ENCODE data around the gene GPRC5B. TPM values are rescaled to one million over a fixed set of nuclear protein-coding genes. Genes with fewer than 3 reads are reported as not detected.

Gene GPRC5B
- total and polyA plus RNA-seq, 8 donors: 10.3 to 46.9 (median 39.3) TPM

DNA sequence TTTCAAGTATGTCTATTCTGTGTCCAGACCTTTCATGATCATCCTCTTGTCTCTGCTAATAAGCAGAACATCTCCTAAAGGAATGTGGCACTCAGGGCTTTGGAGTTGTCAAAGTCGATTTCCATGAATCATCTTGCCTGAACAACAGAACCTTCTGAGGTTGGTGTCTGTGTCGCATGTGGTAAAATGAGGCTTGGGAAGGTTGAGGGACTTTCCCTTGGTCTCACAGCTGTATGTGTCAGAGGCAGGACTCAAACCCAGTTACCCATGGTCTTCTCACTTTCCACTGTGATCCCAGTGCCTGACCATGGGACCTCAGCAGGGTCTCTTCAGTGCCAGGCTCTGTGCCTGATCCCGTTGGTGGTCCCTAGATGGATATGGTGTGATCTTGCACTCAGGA lies 4.2 kb upstream of the GPRC5B start:
- Histone ChIP-seq H3K27me3 (peaks cover under 1 to 23% of the 10 kb centered on the region in 2 donors), H3K9me3 (no peaks in the 10 kb centered on the region)
- intact Hi-C loops (cut with DNase I): loop anchor here in 1 of 2 donors (5.0 to 10.0 kb wide), 2 partner anchors 287 to 324 kb away; no protein-coding TSS in a partner anchor

DNA sequence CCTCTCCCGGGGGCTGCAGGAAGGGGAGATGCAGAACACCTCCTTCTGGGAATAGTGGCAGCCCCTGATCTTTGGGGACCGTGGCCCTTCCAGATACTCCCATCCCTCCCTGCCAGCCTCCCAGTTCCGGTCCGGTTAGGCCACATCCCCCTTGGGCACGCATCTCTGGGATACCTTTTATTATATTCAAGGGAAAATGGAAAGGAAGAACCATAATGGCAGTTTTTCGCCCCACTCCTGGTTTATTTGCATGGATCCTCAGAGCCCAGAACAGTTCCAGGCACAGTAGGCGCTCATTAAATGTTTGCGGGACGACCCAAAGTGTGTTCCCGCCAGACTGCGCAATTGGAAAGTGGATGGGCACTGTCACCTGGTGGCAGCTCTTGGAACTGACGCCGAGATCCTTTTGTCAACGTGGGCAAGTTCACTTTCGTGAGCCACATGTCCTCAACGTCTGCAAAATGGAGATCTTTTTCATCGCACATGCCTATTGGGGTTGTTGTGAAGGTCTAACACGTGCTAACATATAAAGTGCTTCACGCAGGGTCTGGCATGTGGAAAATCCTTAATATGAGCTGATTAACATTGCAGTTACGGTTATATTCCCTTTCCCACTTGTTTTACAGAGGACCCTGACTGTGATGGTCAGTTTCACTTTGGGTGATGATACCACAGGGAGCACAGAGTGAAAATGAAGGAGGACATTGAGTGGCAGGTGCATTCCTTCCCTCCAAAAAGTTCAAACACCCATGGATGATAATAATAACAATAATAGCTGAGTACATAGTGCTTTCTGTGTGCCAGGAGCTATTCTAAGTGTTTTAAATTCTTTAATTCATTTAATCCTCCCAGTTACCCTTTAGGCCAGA lies 1.7 kb upstream of the GPRC5B start:
- H3K4me1 ChIP-seq: peaks cover 6 to 24% of the 10 kb centered on the region in 2 donors

More for the DNA sequence above, 4.2 kb upstream of the GPRC5B start:
- TF ChIP-seq, protein P1, sequence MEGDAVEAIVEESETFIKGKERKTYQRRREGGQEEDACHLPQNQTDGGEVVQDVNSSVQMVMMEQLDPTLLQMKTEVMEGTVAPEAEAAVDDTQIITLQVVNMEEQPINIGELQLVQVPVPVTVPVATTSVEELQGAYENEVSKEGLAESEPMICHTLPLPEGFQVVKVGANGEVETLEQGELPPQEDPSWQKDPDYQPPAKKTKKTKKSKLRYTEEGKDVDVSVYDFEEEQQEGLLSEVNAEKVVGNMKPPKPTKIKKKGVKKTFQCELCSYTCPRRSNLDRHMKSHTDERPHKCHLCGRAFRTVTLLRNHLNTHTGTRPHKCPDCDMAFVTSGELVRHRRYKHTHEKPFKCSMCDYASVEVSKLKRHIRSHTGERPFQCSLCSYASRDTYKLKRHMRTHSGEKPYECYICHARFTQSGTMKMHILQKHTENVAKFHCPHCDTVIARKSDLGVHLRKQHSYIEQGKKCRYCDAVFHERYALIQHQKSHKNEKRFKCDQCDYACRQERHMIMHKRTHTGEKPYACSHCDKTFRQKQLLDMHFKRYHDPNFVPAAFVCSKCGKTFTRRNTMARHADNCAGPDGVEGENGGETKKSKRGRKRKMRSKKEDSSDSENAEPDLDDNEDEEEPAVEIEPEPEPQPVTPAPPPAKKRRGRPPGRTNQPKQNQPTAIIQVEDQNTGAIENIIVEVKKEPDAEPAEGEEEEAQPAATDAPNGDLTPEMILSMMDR (IDR thresholded peaks at IDR 0.05): no peak
- ATAC-seq (no peak), DNase-seq (no peak)
- peaks cover 6 to 16% of the 10 kb centered on the region in 2 donors for H3K4me1 ChIP-seq
- no peaks in the 10 kb centered on the region for H3K36me3 ChIP-seq
- H3K27ac ChIP-seq: no peak overlapping the region
- H3K4me3 ChIP-seq: no peak overlapping the region

DNA sequence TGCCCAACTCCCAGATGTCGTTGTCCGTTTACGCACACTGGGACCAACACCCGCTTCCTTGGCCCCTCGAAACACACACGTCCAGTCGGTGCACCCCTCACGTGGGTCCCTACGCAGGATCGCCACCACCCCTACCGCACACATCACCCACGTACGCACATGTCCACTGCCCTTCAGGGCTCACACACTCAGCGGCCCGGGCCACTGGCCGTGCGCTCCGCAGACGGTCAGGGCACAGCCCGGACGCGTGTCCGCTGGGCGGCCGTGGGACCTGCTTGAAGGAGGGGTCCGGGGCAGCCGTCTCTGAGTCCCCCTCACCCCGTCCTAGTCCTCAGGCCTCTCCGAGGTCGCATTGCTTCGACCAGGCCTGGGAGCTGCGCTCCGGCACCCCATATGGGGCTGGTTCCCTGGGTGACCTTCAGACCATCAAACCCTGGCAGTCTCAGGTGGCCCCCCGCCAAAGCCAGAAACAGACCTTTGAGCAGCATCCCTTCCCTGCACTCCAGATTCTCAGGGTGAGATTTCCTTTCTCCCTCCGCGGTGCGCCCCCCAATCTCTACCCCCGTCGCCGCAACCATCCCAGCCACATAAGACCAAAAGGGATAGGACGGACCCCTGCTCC lies 914 bp upstream of the GPRC5B start:
- Histone ChIP-seq H3K27ac (no peak overlapping the region), H3K4me3 (peak overlapping the region; percentile 48), H3K36me3 (no peaks in the 10 kb centered on the region), H3K27me3 (peaks cover 14 to 51% of the 10 kb centered on the region in 2 donors), H3K4me1 (peaks cover 6 to 24% of the 10 kb centered on the region in 2 donors), H3K9me3 (no peaks in the 10 kb centered on the region)
- intact Hi-C loops (cut with DNase I): loop anchor here in 1 of 2 donors (5.0 to 10.0 kb wide), 2 partner anchors 283 to 321 kb away; no protein-coding TSS in a partner anchor
- DNase-seq (peak in 2 of 4 donors; percentile 29 to 78), ATAC-seq (peak; percentile 39)
- TF ChIP-seq, protein P1 (IDR thresholded peaks at IDR 0.05): no peak

More for the DNA sequence above, 1.7 kb upstream of the GPRC5B start:
- DNase-seq: peak; percentile 68 to 81 (median 72)
- Histone ChIP-seq H3K4me3 (peak overlapping the region in 1 of 2 donors; percentile 48), H3K27me3 (peaks cover 14 to 49% of the 10 kb centered on the region in 2 donors), H3K27ac (no peak overlapping the region), H3K9me3 (no peaks in the 10 kb centered on the region), H3K36me3 (no peaks in the 10 kb centered on the region)
- peak; percentile 83 for ATAC-seq
- intact Hi-C loops (cut with DNase I): loop anchor here in 1 of 2 donors (5.0 to 10.0 kb wide), 2 partner anchors 284 to 322 kb away; no protein-coding TSS in a partner anchor
- TF ChIP-seq, protein P1 (IDR thresholded peaks at IDR 0.05): peak; percentile 91 to 100

DNA sequence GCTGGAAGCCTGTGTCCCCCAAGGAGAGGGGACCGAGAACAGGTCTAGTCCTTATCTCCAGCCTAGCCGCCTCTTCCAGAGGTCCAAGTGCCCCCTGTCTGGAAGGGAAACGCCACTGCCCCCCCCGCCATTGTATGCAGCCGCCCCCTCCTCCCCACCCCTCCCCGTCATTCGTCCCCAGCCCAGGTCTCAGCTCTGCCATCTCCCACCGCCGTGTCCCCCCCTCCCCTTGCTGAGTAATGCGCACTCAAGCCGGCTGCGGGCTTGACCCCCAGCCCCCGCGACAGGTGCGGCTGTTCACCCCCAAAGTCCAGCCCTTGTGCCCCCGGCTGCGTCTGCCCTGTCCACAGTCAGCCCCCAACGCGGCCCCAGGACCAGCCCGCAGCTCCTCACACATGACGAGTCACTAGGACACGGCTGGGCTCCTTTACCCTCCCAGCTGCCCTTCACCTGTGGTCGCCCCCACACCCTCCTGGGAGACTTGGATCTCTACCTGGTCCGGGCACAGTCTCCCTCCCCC lies 622 bp downstream of the GPRC5B start:
- Histone ChIP-seq H3K36me3 (no peaks in the 10 kb centered on the region), H3K27ac (no peak overlapping the region), H3K4me1 (peaks cover 6 to 24% of the 10 kb centered on the region in 2 donors), H3K4me3 (peak overlapping the region; percentile 48), H3K27me3 (peaks cover 14 to 51% of the 10 kb centered on the region in 2 donors), H3K9me3 (no peaks in the 10 kb centered on the region)
- ATAC-seq: no peak
- TF ChIP-seq, protein P1 (IDR thresholded peaks at IDR 0.05): no peak
- intact Hi-C loops (cut with DNase I): loop anchor here in 1 of 2 donors (10.0 kb wide), 1 partner anchor 319 kb away; no protein-coding TSS in a partner anchor
- peak in 2 of 4 donors; percentile 20 to 73 for DNase-seq

All from left lung (tissue), 10 donors.